Measurements from ENCODE around the gene SPRR1A.

- TF ChIP-seq CTCF (conservative IDR thresholded peaks at IDR 0.05) (no peak), ZFX (IDR thresholded peaks at IDR 0.05) (no peak)
Observed at GRCh38 chr1:152998476-152998875, 14.6 kb downstream of the SPRR1A start.
